ENCODE measurements around the gene EVI2A.

DNA sequence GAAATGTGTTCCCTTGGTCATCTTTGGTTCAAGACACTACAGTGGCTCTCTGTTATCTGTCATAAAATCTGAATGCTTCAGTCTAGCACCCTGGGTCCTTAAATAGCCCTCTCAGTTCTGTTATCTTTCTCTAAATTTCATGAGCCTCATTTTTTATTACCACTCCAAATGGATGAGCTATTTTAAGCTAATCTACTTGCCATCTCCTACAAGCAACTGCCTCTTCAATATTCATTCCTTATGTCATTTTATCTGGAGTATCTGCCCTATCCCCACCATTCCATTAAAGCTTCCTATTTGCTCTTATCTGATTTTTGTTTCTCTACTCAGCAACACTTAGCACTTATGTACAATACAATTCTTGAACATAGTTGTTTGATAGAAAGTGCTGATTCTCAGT is 28.0 kb upstream of the EVI2A start:
- TF ChIP-seq, protein P1, sequence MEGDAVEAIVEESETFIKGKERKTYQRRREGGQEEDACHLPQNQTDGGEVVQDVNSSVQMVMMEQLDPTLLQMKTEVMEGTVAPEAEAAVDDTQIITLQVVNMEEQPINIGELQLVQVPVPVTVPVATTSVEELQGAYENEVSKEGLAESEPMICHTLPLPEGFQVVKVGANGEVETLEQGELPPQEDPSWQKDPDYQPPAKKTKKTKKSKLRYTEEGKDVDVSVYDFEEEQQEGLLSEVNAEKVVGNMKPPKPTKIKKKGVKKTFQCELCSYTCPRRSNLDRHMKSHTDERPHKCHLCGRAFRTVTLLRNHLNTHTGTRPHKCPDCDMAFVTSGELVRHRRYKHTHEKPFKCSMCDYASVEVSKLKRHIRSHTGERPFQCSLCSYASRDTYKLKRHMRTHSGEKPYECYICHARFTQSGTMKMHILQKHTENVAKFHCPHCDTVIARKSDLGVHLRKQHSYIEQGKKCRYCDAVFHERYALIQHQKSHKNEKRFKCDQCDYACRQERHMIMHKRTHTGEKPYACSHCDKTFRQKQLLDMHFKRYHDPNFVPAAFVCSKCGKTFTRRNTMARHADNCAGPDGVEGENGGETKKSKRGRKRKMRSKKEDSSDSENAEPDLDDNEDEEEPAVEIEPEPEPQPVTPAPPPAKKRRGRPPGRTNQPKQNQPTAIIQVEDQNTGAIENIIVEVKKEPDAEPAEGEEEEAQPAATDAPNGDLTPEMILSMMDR (IDR thresholded peaks at IDR 0.05 in 8 of 11, conservative IDR thresholded peaks at IDR 0.05 in 3 of 11): no peak
- TF ChIP-seq POLR2A (IDR thresholded peaks at IDR 0.05): no peak

All from spleen (tissue), 7 donors.